GM19324 (cell line): ENCODE data around the gene AOPEP.

ENCODE experiments used
- ATAC-seq: cut with Tn5 transposase; IDR thresholded peaks from one replicate; pipeline ENCODE4 v1.9.1; 2021; ENCODE audit warnings: mild to moderate bottlenecking, moderate library complexity; ENCODE audit not compliant: unreplicated experiment, low FRiP score

AOPEP gene

GRCh38 chr9:95038666-95039065, 312.2 kb downstream of the AOPEP start:
- ATAC-seq: no peak

- ATAC-seq: no peak
These were observed 313.6 kb downstream of the AOPEP start for GRCh38 chr9:95040106-95040505.

GRCh38 chr9:95043826-95044225, 317.3 kb downstream of the AOPEP start:
- no peak for ATAC-seq

DNA sequence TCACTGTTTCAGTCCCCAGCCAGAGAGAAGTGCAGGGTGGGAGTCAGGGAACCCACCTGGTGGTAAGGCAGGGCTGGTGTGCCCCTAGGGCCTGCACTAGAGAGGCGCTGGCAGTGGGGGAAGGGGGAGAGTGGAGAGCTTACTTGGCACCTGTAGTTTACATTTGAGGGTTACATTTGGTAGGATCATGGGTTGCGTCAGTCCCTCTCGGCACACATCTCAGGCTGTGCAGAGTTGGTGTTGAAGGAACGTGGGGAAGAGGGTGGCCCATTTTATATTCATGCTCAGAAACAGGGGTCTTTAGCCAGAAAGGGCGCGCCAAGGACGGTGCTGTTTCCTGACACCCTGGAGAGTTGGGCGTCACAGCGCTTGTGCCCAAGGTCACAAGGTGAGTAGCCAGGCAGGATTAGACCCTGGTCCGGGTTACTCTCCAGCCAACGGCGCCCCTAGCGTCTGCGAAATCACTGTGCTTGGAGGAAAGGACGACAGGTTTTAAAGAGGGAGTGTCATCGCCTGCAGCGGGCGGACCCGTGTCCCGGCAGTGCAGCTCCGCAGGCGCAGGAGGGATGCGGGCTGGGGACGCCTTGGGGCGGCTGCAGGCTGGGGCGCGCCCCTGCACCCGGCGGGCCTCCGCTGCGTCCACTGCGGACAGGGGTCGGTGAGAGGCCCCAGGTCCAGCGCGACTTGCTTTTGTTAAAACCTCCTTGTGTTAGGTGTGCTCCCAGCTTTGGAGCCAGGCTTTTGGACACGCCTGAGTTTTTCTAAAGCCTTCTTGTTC, 318.4 kb downstream of the AOPEP start:
- ATAC-seq: no peak

- no peak for ATAC-seq
These were observed 319.3 kb downstream of the AOPEP start for GRCh38 chr9:95045751-95046150.

DNA sequence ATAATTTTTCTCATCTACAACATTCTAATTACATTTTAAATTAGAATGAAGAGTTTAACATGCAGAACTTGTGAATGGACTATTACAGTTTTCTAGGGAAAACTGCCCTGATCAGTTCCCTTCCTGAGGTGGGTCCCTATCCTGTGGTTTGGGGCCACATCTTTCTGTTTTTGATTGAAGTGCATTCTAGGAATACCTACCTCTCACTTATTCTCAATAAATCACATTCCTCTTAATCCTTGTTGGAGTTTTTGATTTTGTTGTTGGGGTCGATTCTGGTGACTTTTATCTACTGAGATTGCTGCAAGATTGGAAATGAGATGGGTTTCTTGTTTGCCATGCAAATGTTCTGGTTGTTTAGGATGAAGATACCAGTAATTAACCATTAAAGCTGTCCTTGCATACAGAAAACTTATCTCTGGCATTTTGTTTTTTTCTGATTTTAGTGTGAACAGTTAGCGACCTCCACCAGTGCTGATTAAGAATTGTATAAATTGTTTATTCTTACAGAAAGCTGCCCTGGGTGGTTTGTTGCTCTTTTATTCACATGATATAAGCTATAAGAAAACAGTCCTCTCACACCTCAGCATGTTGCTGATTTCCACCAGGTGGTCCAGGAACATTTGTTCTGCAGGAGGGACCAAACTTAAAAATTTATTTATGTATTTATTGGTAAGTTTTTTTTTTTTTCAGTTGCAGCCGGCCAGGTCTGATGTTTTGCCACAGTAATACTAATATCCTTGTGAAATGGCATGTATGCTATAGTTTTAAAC, 321.1 kb downstream of the AOPEP start:
- ATAC-seq: no peak

DNA sequence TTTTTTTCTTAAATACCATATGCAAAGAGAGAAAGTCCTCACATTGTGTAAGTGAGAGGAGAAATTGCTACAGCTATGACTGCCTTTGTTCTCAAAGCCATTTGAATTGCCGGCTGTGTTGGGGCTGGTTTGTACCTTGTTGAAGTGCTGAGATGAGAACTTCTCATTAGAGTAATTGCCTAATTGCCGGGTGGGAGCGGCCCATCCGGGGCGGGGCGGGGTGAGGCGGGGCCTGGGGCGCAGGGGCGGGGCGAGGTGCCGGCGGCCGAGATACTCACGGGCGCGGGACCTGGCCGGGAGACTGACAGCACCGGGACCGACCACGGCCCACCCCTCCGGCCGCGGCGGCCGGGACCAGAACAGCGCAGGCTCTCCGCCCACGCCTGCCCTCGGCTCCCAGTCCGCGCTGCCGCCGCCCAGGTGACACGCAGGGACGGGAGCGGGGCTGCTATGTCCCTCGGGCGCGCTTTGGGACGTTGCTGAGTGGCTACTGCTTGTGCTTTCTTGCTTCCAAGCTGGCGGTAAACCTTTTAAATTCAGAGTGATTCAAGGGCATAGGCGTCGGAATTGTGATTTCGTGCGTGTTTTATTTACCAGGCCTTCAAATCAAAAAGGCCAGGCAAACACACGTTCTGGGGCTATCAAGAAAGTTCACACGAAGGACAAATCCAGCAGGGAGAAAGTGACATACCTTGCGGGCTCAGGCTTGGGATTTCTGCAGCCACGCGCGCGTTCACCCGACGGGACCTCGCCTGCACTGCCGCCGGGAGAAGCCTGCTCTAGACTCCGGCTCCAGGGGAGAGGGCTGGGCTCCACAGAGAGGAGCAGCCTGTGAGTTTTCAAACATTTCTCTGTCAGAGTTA, 322.0 kb downstream of the AOPEP start:
- ATAC-seq: peak; percentile 72

GRCh38 chr9:95049761-95050160, 323.3 kb downstream of the AOPEP start:
- ATAC-seq: no peak

- no peak for ATAC-seq
These were observed 327.4 kb downstream of the AOPEP start for GRCh38 chr9:95053611-95054570.

GRCh38 chr9:95055334-95055850, 328.9 kb downstream of the AOPEP start:
- no peak for ATAC-seq

DNA sequence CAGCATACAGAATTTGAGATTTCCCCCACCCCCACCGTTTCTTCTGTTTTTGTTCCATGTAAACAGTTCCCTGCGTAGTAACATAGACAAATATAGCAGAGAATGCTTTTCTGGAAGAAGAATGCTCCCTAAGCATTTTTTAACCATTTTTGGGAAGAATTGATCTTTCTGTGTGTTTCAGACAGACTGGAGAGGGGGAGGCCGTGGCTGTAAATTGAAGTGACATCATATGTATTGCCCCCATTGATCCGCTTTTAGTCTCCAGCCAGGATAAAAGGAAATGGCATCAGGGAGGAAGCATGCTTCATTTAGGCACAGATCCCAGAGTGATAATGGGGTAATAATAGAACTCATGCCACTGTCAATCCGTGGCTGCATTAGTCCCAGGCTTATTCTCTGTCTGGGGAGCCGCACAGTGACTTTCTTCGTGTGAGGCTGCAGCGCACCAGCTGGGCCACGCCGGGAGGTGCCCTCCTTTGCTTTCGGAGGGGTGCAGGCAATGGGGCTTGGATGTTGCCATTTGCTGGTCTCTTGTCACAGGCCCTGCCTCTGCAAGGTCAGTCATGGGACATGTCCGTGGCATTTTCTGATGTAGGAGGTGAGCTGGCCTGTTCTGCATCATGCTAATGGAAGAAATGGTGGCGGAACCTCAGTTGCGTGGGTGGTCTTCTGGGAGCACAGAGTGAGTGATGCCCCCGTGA, 329.5 kb downstream of the AOPEP start:
- no peak for ATAC-seq

DNA sequence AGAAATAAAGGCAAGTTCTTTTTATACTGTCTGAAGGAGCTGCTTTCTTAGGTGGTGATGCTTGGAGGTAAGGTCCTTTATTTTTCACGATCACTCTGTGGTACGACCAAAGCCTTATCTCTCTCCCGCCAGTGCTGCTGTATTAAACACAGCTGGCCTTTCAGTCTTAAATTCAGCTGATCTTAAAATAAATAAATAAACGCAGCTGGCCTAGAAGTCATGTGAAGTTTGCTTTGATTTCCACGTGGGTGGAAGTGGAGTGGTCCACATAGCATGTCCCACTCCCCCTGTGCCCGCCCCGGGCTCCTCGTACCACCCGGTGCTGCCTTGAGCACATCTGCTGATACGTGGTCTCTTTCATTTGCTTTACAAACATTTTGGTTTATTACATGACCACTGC, 330.6 kb downstream of the AOPEP start:
- no peak for ATAC-seq

GRCh38 chr9:95058121-95058785, 331.8 kb downstream of the AOPEP start:
- ATAC-seq: no peak

- no peak for ATAC-seq
These were observed 332.4 kb downstream of the AOPEP start for GRCh38 chr9:95058795-95059386.

- ATAC-seq: no peak
These were observed 333.7 kb downstream of the AOPEP start for GRCh38 chr9:95060234-95060633.

GRCh38 chr9:95060916-95061315, 334.4 kb downstream of the AOPEP start:
- ATAC-seq: no peak

- no peak for ATAC-seq
These were observed 335.6 kb downstream of the AOPEP start for GRCh38 chr9:95061916-95062595.
